Measurements from ENCODE around the gene ACTMAP. TPM values are rescaled to one million over a fixed set of nuclear protein-coding genes. Genes with fewer than 3 reads are reported as not detected.

The ACTMAP gene
- total and polyA plus RNA-seq, 7 donors: 1.8 to 11.0 (median 5.3) TPM

GRCh38 chr19:40780582-40780981 is 30.3 kb upstream of the ACTMAP start:
- no peak for DNase-seq

GRCh38 chr19:40778706-40779284 is 28.5 kb upstream of the ACTMAP start:
- Histone ChIP-seq H3K36me3 (peaks cover 0 to 3% (median 0%) of the 10 kb centered on the region in 4 donors), H3K4me3 (peak overlapping the region; percentile 63 to 80 (median 68)), H3K27me3 (no peaks in the 10 kb centered on the region), H3K27ac (peak overlapping the region; percentile 94 to 99 (median 96)), H3K9me3 (no peaks in the 10 kb centered on the region), H3K4me1 (peaks cover 0 to 22% (median 14%) of the 10 kb centered on the region in 4 donors)
- TF ChIP-seq CTCF (IDR thresholded peaks at IDR 0.05): no peak
- TF ChIP-seq POLR2AphosphoS5 (IDR thresholded peaks at IDR 0.05): no peak
- TF ChIP-seq POLR2A (IDR thresholded peaks at IDR 0.05): no peak
- TF ChIP-seq EP300 (IDR thresholded peaks at IDR 0.05): no peak
- no peak for DNase-seq
- intact Hi-C loops (cut with DNase I): loop anchor here (2.0 kb wide), 2 partner anchors 20 to 40 kb away; partner anchors contain the start of gene EGLN2
- WGBS, 2 donors: 15 to 16% methylated on average over 7 of the region's 7 CpGs

More at GRCh38 chr19:40780582-40780981, 30.3 kb upstream of the ACTMAP start:
- Histone ChIP-seq H3K27me3 (no peaks in the 10 kb centered on the region), H3K4me1 (peaks cover 0 to 22% (median 14%) of the 10 kb centered on the region in 4 donors), H3K27ac (no peak overlapping the region), H3K4me3 (no peak overlapping the region), H3K9me3 (no peaks in the 10 kb centered on the region), H3K36me3 (peaks cover 0 to 12% (median 0%) of the 10 kb centered on the region in 4 donors)
- 95 to 97% methylated on average over 5 of the region's 5 CpGs for WGBS, 2 donors
- TF ChIP-seq EP300 (IDR thresholded peaks at IDR 0.05): no peak
- no peak for TF ChIP-seq POLR2A (IDR thresholded peaks at IDR 0.05)
- TF ChIP-seq CTCF (IDR thresholded peaks at IDR 0.05): no peak
- TF ChIP-seq POLR2AphosphoS5 (IDR thresholded peaks at IDR 0.05): no peak
- intact Hi-C loops (cut with DNase I): no loop called here

- intact Hi-C loops (cut with DNase I): loop anchor here (2.0 kb wide), 2 partner anchors 21 to 41 kb away; partner anchors contain the start of gene EGLN2
- TF ChIP-seq POLR2A (IDR thresholded peaks at IDR 0.05) (peak; percentile 17 to 87), POLR2AphosphoS5 (IDR thresholded peaks at IDR 0.05) (peak; percentile 50 to 93 (median 88)), EP300 (IDR thresholded peaks at IDR 0.05) (no peak), CTCF (IDR thresholded peaks at IDR 0.05) (no peak)
- no peaks in the 10 kb centered on the region for H3K36me3 ChIP-seq
- no peaks in the 10 kb centered on the region for H3K27me3 ChIP-seq
- H3K9me3 ChIP-seq: no peaks in the 10 kb centered on the region
- peak within 1 kb of the TSS; percentile 63 to 80 (median 68) for H3K4me3 ChIP-seq
- peak within 1 kb of the TSS; percentile 94 to 99 (median 96) for H3K27ac ChIP-seq
- WGBS, 2 donors: 1% methylated on average over 56 of the region's 56 CpGs
- H3K4me1 ChIP-seq: peaks cover 0 to 22% (median 14%) of the 10 kb centered on the region in 4 donors
- DNase-seq: peak; percentile 100
Measured at GRCh38 chr19:40777937-40778705, 27.8 kb upstream of the ACTMAP start, which contains the start of gene RAB4B. Gene RAB4B, plus strand, starts transcription at chr19:40778247. Its CDS starts 129 bp downstream, at chr19:40778376.

GRCh38 chr19:40777645-40777936 is 27.3 kb upstream of the ACTMAP start:
- peaks cover 0 to 22% (median 14%) of the 10 kb centered on the region in 4 donors for H3K4me1 ChIP-seq
- DNase-seq: no peak
- H3K27me3 ChIP-seq: no peaks in the 10 kb centered on the region
- intact Hi-C loops (cut with DNase I): no loop called here
- peak overlapping the region; percentile 94 to 99 (median 96) for H3K27ac ChIP-seq
- peak overlapping the region; percentile 63 to 80 (median 68) for H3K4me3 ChIP-seq
- TF ChIP-seq POLR2A (IDR thresholded peaks at IDR 0.05) (no peak), CTCF (IDR thresholded peaks at IDR 0.05) (peak in 1 of 4 experiments; percentile 15), POLR2AphosphoS5 (IDR thresholded peaks at IDR 0.05) (no peak)
- 0% methylated on average over 10 of the region's 10 CpGs for WGBS, 2 donors
- H3K9me3 ChIP-seq: no peaks in the 10 kb centered on the region
- H3K36me3 ChIP-seq: no peaks in the 10 kb centered on the region

All from sigmoid colon (tissue), 7 donors.